HepG2 (cell line): ENCODE data around the gene AGAP6. TPM values are rescaled to one million over a fixed set of nuclear protein-coding genes. Genes with fewer than 3 reads are reported as not detected.

Experiments used
- ATF4 ChIP-seq, 2 experiments: fragments of 450-650 bp in 1 of 2; sonication (generic) in 1 of 2; formaldehyde crosslinking; IDR thresholded peaks; 2 replicates each; pipeline versions ENCODE4 v1.5.0 to v1.8.0; 2020 to 2022; ENCODE audit warnings: mild to moderate bottlenecking in 1 of 2, missing genetic modification reagents in 1 of 2
- DR1 ChIP-seq: sonication (generic); formaldehyde crosslinking; IDR thresholded peaks from 2 replicates; pipeline ENCODE4 v1.8.0; 2021; ENCODE audit warnings: mild to moderate bottlenecking, missing genetic modification reagents, inconsistent platforms
- DRAP1 ChIP-seq: IDR thresholded peaks from 2 replicates; pipeline ENCODE4 v1.6.1; 2016; ENCODE audit warnings: missing genetic modification reagents, missing compliant biosample characterization
- ELF1 ChIP-seq: sonication (generic); formaldehyde crosslinking; IDR thresholded peaks from 2 replicates; pipeline ENCODE4 v1.4.0; 2020; ENCODE audit warnings: missing genetic modification reagents
- GATAD1 ChIP-seq: IDR thresholded peaks from 2 replicates; pipeline ENCODE4 v1.6.1; 2016; ENCODE audit warnings: missing genetic modification reagents, missing compliant biosample characterization
- MEF2D ChIP-seq: sonication (generic); formaldehyde crosslinking; IDR thresholded peaks from 2 replicates; pipeline ENCODE4 v1.5.1; 2020; ENCODE audit warnings: mild to moderate bottlenecking, missing genetic modification reagents
- NFYC ChIP-seq: IDR thresholded peaks from 2 replicates; pipeline ENCODE4 v1.6.1; 2016; ENCODE audit warnings: missing genetic modification reagents, missing compliant biosample characterization
- POGK ChIP-seq: sonication (generic); formaldehyde crosslinking; conservative IDR thresholded peaks from 2 replicates; pipeline ENCODE4 v1.8.0; 2022; ENCODE audit warnings: mild to moderate bottlenecking, moderate library complexity, missing genetic modification reagents
- POLR2G ChIP-seq: fragments of 200-400 bp; formaldehyde crosslinking; IDR thresholded peaks from 2 replicates; pipeline ENCODE4 v1.6.1; 2018; ENCODE audit warnings: mild to moderate bottlenecking, low read depth, low read length, moderate library complexity
- PRDM15 ChIP-seq: sonication (generic); formaldehyde crosslinking; IDR thresholded peaks from 2 replicates; pipeline ENCODE4 v1.4.0; 2020; ENCODE audit warnings: missing genetic modification reagents
- RFXANK ChIP-seq: IDR thresholded peaks from 2 replicates; pipeline ENCODE4 v1.6.1; 2016
- TAF1 ChIP-seq: sonication (generic); formaldehyde crosslinking; IDR thresholded peaks from 2 replicates; pipeline ENCODE4 v1.4.0; 2020; ENCODE audit warnings: missing genetic modification reagents
- TFDP1 ChIP-seq: IDR thresholded peaks from 2 replicates; pipeline ENCODE4 v1.6.1; 2016; ENCODE audit warnings: missing compliant biosample characterization, missing genetic modification reagents, borderline replicate concordance
- ZNF337 ChIP-seq: sonication (generic); formaldehyde crosslinking; IDR thresholded peaks from 2 replicates; pipeline ENCODE4 v1.5.1; 2020; ENCODE audit warnings: missing genetic modification reagents, low read depth, mild to moderate bottlenecking, borderline replicate concordance
- ZNF687 ChIP-seq: sonication (generic); formaldehyde crosslinking; IDR thresholded peaks from 2 replicates; pipeline ENCODE4 v1.5.1; 2020; ENCODE audit warnings: mild to moderate bottlenecking, missing genetic modification reagents, moderate library complexity
- polyA plus RNA-seq, 8 experiments: library from polyadenylated mRNA; depleted of rRNA in 3 of 8; stranded (reverse) in 7 of 8; unstranded in 1 of 8; fragments of >200 nt; fragmentation: Illumina TruSeq in 4 of 8; extraction: Trizol in 4 of 8; gene quantifications; 2 replicates each; pipeline versions ENCODE4 v1.2.1 to v1.2.3, GENCODE V29; 2011 to 2016; ENCODE audit warnings: low read depth in 4 of 8, missing spikeins in 1 of 8, mixed read lengths in 1 of 8; ENCODE audit not compliant: insufficient read depth in 1 of 8
- total RNA-seq, 5 experiments: library from RNA; depleted of rRNA; stranded (reverse); fragments of >200 nt; fragmentation: Illumina TruSeq; extraction: Trizol; gene quantifications; 2 replicates each; pipeline ENCODE4 v1.2.3, GENCODE V29; 2016; ENCODE audit warnings: low read depth in 1 of 5

Gene AGAP6
- total and polyA plus RNA-seq, 2 of the 13 experiments (the other 11 are each of a cell fraction or from before 2014, with no cell fraction given), result 7.7 to 19.5 TPM

GRCh38 chr10:49941447-49942338 lies 46.5 kb upstream of the AGAP6 start, which contains the start of the genes PARG and TIMM23B (continued):
- peak; percentile 5; the same call in 1 of the 2 replicates for TF ChIP-seq PRDM15 (CRISPR knock-in tag)
- TF ChIP-seq TAF1 (CRISPR knock-in tag), result peak; percentile 77; the same call in 1 of the 2 replicates
- peak; percentile 38; the same call in 1 of the 2 replicates for TF ChIP-seq MEF2D (CRISPR knock-in tag)
- peak; percentile 58 for TF ChIP-seq DR1 (CRISPR knock-in tag)
- peak; percentile 95 for TF ChIP-seq ELF1 (CRISPR knock-in tag)
- 0 out of 2 replicates have a peak, but pooled peaks have one; percentile 31 for TF ChIP-seq RFXANK
- TF ChIP-seq ATF4 (CRISPR knock-in tag; IDR thresholded peaks at IDR 0.05), result peak in 1 of 2 experiments; percentile 49; a peak in 2 of 4 replicates
- peak; percentile 54; the same call in 1 of the 2 replicates for TF ChIP-seq POGK (CRISPR knock-in tag)
- TF ChIP-seq TFDP1 (CRISPR knock-in tag), result peak; percentile 90
- TF ChIP-seq ZNF687 (CRISPR knock-in tag), result peak; percentile 94
- peak; percentile 62 for TF ChIP-seq DRAP1 (CRISPR knock-in tag)
- TF ChIP-seq GATAD1 (CRISPR knock-in tag), result peak; percentile 98
- TF ChIP-seq NFYC (CRISPR knock-in tag), result peak; percentile 64
- TF ChIP-seq POLR2G, result peak; percentile 74
- peak; percentile 76; the same call in 1 of the 2 replicates for TF ChIP-seq ZNF337 (CRISPR knock-in tag)
